Mononuclear cell (primary cell): ENCODE results near the gene GOLGA7B. TPM values are rescaled to one million over a fixed set of nuclear protein-coding genes. Genes with fewer than 3 reads are reported as not detected.
"Not testable (repeated sequence)": the region's sequence is repeated elsewhere in the genome, so short reads cannot be mapped to it uniquely, and the experiment has no call there.

Experiments used
- H3K27me3 ChIP-seq: 2 replicates; pipeline ENCODE4 v1.6.0; 2011; ENCODE audit warnings: low read length, control low read depth; ENCODE audit not compliant: insufficient read depth
- H3K4me1 ChIP-seq: 2 replicates; pipeline ENCODE4 v1.5.1; 2011; ENCODE audit warnings: mild to moderate bottlenecking, low read length, control low read depth; ENCODE audit not compliant: insufficient read depth
- H3K4me3 ChIP-seq: 2 replicates; pipeline ENCODE4 v1.5.1; 2011; ENCODE audit warnings: mild to moderate bottlenecking, low read length, moderate library complexity
- H3K9me3 ChIP-seq: 2 replicates; pipeline ENCODE4 v1.5.1; 2011; ENCODE audit warnings: low read depth, mild to moderate bottlenecking, control low read depth, low read length
- total RNA-seq: library from RNA; depleted of rRNA; stranded (reverse); fragments of >200 nt; gene quantifications from one replicate; pipeline ENCODE4 v1.2.3, GENCODE V29; 2012

Gene GOLGA7B
- total RNA-seq, 1 donor = 1.7 TPM

DNA sequence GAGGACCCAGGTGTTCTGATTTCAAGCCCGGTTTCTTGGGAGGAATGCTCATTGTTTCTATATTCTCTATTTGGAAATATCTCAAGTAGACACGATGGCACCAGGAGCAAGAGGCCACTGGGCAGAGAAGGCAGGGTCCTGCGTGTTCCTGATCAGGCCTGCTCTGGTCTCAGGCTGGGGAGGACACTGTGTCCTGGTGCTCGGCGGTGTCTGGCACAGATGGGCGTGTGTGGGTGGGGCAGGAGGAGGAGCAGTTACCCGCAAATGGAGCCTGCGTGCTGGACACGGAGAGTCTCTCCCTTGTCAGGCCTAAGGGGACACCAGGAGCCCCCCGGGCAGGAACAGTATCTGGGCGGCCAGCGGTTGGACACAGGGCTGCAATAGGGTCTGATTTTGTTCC, 25.9 kb upstream of the GOLGA7B start:
- Histone ChIP-seq H3K4me1 (no peaks in the 10 kb centered on the region), H3K9me3 (no peaks in the 10 kb centered on the region), H3K27me3 (no peaks in the 10 kb centered on the region), H3K4me3 (no peak overlapping the region)

DNA sequence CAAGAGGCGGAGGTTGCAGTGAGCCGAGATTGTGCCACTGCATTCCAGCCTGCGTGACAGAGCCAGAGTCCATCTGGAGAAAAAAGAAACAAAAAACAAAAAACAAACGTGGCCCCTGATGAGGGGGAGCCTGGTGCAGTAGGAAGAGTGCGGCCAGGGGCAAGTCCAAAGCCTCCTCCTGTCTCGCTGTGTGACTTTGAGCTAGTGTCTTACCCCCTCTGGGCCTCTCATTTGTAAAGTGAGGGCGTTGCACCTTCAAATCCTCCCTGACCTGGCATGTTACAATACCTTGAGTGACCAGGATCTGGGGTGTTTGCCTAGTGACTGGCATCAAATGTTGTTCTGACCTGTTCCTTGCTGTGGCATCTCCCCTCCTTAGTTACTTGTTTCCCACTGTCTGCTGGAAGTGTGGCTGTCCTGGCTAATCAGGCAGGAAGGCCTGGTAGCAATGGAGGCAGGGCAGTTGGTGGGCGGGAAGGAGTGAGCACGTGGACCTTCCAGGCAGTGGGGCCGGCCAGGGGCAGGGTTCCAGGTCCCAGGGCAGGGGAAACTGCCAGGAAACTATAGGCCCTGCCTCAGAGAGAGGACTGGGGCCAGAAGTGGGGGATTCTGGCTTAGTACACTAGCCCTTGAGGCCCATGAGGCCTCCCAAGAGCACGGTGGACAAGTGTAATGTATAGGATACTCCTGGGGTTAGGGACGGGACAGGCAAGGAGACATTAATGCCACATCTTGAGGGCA, 24.5 kb upstream of the GOLGA7B start:
- Histone ChIP-seq H3K4me3 (no peak overlapping the region), H3K9me3 (no peaks in the 10 kb centered on the region), H3K4me1 (peaks cover 5% of the 10 kb centered on the region), H3K27me3 (no peaks in the 10 kb centered on the region)

DNA sequence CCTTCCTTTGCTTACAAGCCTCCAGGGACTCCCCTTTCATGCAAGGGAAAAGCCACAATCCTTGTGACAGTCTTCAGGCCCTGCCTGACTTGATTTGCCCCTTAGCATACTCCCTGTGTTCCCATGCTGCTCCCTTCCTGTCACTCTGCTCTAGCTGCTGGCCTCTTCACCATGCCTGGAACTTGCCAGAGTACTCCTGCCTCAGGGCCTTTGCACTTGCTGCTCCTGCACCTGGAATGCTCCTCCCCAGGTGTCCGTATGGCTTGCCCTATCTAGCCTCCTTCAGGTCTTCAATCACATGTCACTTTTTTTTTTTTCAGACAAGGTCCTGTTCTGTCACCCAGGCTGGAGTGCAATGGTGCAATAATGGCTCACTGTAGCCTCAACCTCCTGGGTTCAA, 22.8 kb upstream of the GOLGA7B start:
- H3K4me3 ChIP-seq = no peak overlapping the region
- H3K4me1 ChIP-seq = peaks cover 5% of the 10 kb centered on the region
- no peaks in the 10 kb centered on the region for H3K27me3 ChIP-seq
- no peaks in the 10 kb centered on the region for H3K9me3 ChIP-seq

DNA sequence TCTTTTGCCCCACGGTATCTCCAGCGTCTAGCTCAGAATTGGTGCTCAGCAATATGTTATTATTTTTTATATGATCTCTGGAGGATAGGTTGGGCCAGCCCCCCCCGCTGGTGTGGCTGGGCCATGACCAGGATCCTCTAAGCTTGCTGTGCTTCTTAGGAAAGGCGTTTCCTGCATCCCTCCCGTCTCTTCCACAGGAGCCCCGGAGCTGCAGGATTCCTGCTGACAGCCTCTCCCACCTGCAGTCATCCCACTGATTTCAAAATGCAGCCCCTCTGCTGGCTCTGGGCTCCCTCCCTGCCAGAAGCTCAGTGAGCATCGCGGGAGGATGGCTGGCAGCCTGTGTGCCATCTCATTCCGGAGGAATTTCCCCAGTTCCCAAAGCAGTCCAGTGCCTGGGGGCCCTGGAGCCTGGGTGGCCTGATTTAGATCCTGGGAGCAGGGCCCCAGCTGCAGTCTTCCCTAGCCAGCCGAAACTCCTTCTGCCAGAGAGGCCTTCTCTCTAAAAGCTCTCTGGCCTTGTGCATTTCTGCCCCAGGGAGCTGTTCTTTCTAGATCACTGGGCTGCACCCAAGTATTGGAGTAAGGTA, 21.8 kb upstream of the GOLGA7B start:
- H3K9me3 ChIP-seq = no peaks in the 10 kb centered on the region
- no peak overlapping the region for H3K4me3 ChIP-seq
- peaks cover 5% of the 10 kb centered on the region for H3K4me1 ChIP-seq
- no peaks in the 10 kb centered on the region for H3K27me3 ChIP-seq

DNA sequence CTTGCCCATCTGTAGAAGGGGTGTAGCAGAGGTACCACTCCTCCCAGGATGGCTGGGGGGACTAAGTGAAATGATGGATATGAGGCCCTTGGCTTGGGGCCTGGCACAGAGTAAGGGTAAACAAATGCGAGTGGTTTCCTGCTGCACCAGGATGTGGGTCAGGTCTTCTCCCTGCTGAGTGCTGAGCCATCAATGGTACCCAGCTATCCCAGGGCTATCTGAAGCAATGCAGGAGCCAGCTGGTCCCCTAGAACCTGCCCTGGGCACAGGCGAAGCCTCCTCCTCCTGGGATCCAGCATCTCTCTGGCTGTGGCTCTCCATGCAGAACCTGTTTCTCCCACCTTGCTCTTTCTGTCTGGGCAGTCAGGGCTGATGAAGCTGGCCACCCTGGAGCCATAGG, 20.9 kb upstream of the GOLGA7B start:
- Histone ChIP-seq H3K4me3 (no peak overlapping the region), H3K4me1 (peaks cover 5% of the 10 kb centered on the region), H3K27me3 (no peaks in the 10 kb centered on the region), H3K9me3 (no peaks in the 10 kb centered on the region)

DNA sequence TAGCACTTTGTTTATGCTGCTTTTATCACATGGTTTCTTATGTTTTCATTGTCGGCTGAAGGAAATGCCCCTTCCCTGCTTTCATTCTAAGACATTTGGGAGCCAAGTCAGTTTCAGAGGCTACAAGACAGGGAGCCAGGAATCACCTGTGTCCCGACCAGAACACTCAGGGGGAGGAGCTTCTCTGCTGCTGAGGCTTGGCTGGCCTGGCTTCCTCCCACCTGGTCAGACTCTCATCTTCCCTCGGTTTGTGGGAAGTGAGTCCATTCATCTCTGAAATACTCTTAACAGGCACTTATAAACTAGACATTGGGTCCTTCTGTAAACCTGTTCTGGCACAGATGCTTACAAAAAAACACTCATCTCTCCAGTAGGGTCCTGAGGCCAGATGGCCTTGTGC, 19.6 kb upstream of the GOLGA7B start:
- Histone ChIP-seq H3K9me3 (no peaks in the 10 kb centered on the region), H3K4me3 (no peak overlapping the region), H3K27me3 (no peaks in the 10 kb centered on the region), H3K4me1 (peaks cover 5% of the 10 kb centered on the region)

DNA sequence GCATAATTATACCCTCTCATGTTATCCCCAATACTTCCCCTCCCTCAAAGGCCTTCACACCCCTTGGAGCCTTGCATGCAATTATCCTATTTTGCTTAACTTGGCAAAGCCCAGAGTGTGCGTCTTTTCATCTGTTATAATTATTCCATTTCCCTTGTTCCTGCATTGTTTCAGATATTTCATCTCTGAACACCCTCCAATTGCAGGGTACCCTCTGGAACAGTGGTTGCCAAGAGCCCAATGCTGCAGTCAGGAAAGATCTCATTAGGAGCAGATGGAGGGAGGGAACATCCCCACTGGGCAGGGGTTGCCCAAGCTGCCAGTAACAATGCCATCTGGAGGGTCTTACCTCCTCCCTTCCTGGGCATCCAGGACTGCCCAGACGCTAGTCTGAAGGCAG, 18.4 kb upstream of the GOLGA7B start:
- Histone ChIP-seq H3K4me3 (no peak overlapping the region), H3K4me1 (peaks cover 5% of the 10 kb centered on the region), H3K9me3 (no peaks in the 10 kb centered on the region), H3K27me3 (no peaks in the 10 kb centered on the region)

DNA sequence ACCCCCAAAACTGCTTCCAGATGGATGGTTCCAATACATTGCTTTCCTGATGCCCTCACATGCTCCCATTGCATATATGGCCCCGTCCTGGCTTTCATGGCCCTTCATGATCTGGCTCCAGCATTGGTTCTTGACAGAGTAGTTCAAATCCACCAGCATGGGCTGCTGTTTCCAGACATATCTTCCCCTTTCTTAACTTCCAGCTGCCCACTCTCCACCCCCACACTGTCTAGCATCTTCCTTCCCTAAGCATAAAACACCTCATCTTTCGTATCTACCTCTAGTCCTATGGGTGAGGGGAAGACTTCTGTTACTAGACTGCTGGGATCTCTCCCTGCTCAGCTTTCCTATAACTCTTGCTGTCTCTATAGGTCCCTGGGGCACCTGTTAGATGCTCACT, 13.2 kb upstream of the GOLGA7B start:
- no peaks in the 10 kb centered on the region for H3K27me3 ChIP-seq
- H3K9me3 ChIP-seq = no peaks in the 10 kb centered on the region
- no peak overlapping the region for H3K4me3 ChIP-seq
- H3K4me1 ChIP-seq = no peaks in the 10 kb centered on the region

DNA sequence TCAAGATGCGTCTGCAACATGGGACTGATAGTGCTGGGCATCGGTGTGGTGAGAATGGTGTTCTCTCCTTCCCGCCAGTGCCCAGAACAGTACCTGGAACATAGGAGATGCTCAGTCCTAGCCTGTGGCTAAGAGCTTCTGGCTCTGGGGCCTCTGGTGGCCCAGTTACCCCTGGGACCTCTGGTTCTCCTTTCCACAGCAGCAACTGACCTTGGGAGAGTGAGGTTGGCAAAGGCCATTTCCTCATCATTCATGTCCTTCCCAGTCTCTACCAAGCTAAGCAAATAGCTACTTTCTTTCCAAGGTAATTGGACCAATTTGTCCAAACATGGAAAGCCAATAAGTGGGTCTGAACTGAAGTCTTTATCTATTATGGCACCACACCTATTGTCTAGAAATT, 11.6 kb upstream of the GOLGA7B start:
- Histone ChIP-seq H3K4me1 (no peaks in the 10 kb centered on the region), H3K27me3 (peaks cover 3% of the 10 kb centered on the region), H3K4me3 (no peak overlapping the region), H3K9me3 (no peaks in the 10 kb centered on the region)

DNA sequence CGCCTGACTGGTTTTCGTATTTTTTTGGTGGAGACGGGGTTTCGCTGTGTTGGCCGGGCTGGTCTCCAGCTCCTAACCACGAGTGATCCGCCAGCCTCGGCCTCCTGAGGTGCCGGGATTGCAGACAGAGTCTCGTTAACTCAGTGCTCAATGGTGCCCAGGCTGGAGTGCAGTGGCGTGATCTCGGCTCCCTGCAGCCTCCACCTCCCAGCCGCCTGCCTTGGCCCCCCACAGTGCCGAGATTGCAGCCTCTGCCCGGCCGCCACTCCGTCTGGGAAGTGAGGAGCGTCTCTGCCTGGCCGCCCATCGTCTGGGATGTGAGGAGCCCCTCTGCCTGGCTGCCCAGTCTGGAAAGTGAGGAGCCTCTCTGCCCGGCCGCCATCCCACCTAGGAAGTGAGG, 8.5 kb upstream of the GOLGA7B start:
- not testable (repeated sequence) for H3K9me3 ChIP-seq, H3K27me3 ChIP-seq, H3K4me1 ChIP-seq, H3K4me3 ChIP-seq

DNA sequence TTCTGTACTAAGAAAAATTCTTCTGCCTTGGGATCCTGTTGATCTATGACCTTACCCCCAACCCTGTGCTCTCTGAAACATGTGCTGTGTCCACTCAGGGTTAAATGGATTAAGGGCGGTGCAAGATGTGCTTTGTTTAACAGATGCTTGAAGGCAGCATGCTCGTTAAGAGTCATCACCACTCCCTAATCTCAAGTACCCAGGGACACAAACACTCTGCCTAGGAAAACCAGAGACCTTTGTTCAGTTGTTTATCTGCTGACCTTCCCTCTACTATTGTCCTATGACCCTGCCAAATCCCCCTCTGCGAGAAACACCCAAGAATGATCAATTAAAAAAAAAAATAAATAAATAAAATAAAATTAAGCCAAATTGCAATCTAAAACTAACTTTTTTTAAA, 7.5 kb upstream of the GOLGA7B start:
- H3K4me3 ChIP-seq, H3K27me3 ChIP-seq, H3K9me3 ChIP-seq: not testable (repeated sequence)

DNA sequence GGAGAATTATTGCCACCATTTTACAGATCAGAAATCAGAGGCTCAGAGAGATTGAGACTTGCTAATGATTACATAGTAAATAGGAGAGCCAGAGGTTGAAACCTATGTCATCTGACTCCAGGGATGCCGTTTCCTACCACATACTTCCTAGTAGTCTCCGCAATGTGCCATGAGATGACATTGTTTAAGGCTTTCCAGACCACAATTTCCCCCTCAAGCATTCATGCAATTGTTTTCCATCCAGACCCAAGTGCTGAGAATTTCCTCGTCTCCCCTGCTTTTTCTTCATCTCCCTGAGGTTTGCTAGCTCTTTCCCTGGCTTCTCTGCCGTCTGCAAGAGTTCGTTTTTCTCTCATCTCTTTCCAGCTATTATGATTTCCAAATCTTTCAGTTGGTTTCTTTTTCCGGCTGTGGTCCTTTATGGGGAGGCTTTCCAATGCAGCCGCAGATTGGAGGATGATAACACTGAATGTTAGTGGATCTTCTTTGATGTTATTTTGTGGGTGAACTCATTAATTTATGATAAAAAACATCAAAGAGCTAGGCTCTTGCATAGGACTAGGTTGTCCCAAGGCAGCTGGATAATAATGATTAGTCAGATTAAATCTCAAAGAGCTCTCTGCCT, 6.9 kb upstream of the GOLGA7B start:
- Histone ChIP-seq H3K4me3 (no peak overlapping the region), H3K9me3 (no peaks in the 10 kb centered on the region), H3K4me1 (no peaks in the 10 kb centered on the region), H3K27me3 (peaks cover 5% of the 10 kb centered on the region)

More for the DNA sequence above, 7.5 kb upstream of the GOLGA7B start:
- H3K4me1 ChIP-seq = not testable (repeated sequence)

DNA sequence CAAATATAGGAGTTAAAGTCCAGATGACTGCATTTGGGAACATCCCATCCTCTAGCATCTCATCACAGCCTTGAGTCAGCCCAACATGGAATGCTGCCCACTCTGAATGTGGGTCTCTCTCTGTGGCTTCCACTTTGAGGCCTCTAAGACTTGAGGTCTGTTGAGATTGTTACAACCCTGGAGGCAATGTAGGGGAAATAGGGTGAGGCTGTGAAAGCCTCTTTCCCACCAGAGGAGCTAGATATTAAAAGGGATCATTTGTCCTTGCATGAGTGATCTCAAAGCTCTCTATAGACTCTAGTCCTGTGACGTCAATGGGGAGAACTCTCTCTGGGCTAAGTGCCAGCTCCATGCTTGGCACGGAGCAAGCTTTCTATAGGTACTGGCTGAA, 6.4 kb upstream of the GOLGA7B start:
- Histone ChIP-seq H3K4me3 (no peak overlapping the region), H3K4me1 (no peaks in the 10 kb centered on the region), H3K27me3 (peaks cover 9% of the 10 kb centered on the region), H3K9me3 (no peaks in the 10 kb centered on the region)

DNA sequence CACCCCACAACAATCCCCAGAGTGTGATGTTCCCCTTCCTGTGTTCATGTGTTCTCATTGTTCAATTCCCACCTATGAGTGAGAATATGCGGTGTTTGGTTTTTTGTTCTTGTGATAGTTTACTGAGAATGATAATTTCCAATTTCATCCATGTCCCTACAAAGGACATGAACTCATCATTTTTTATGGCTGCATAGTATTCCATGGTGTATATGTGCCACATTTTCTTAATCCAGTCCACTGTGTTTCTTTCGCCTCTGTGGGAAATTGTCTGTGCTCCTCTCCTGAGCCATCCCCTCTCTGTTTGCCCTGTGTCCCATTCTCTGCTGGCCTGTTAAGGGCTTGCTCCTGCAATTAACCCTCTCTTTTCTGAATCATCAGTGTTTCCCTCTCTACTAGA, 5.7 kb upstream of the GOLGA7B start:
- not testable (repeated sequence) for H3K9me3 ChIP-seq, H3K4me3 ChIP-seq, H3K4me1 ChIP-seq
- peaks cover 11% of the 10 kb centered on the region for H3K27me3 ChIP-seq

DNA sequence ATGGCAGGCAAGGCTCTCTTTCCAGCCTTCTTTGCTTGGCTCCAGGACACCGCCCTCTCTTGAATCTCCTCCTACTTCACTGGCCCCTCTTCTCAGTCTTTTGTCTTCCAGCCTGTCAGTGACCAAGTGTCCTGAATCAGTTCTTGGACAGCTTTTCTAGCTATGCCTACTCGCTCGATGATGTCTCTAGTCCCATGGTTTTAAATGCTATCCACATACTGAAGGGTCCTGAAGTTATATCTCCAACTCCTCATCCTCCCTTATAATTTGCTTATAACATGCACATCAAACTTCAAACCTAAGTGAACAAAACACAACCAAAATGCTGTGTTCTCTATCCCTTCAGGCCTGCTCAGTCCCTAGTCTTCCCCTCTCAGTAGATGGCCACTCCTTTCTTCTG, 5.0 kb upstream of the GOLGA7B start:
- Histone ChIP-seq H3K4me1 (peaks cover 6% of the 10 kb centered on the region), H3K9me3 (no peaks in the 10 kb centered on the region), H3K27me3 (peaks cover 13% of the 10 kb centered on the region), H3K4me3 (no peak overlapping the region)
